ENCODE measurements around the gene LAGE3. TPM values are rescaled to one million over a fixed set of nuclear protein-coding genes. Genes with fewer than 3 reads are reported as not detected.
A peak's percentile ranks its signal among the peaks of the same experiment; 100 is the strongest.

LAGE3 gene
- total and polyA plus RNA-seq, 2 donors from 2014 or later: 10.0 to 29.0 TPM

DNA sequence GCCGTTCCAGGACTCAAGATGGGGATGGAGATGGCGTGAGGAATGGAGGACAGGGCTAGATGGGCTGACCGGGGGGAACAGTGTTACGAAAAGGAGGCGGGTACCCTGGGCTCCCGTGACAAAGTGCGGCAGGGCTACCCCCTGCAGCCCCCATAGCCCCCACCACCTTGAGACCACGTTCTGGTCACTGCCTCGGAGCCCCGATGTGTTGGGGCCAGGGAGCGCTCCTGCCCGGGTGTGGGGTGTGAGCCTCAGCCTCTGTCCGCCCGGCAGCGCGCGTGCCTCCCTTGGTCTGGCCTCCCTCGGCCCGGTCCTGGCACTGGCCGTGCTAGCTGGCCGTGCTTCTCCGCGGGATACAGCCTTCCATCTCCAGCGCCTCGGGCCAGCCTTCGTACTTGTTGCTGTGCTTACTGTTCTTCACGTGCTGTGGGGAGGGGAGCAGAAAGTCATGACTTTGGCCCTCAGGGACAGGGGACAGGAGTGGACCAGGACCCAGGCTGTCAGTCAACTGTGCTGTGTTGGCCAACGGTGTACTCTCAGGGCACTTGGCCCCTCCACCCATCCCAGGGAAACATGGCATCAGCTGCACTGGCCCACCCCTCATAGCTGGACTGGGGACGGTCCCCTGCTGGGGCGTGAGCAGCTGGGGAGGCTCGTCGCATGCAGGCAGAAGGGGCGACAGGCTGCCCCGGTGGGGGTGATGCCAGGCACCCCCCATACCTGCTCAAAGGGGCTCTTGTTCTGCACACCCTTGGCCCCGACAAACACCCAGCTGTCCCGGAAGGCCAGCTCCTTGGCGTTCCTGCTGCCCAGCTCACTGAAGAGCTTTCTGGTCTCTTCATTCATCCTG lies 27.6 kb upstream of the LAGE3 start:
- Histone ChIP-seq H3K36me3 (ENCODE audit: control insufficient read depth in 2 of 3, insufficient read depth in 3 of 3, low read length in 3 of 3) (no peaks in the 10 kb centered on the region), H3K27me3 (ENCODE audit: control insufficient read depth, insufficient read depth, low read length) (no peaks in the 10 kb centered on the region), H3K4me1 (ENCODE audit: control insufficient read depth in 2 of 3, insufficient read depth in 2 of 3, low read depth in 1 of 3, low read length in 3 of 3) (no peaks in the 10 kb centered on the region), H3K27ac (ENCODE audit: low read depth in 2 of 2, low read length in 2 of 2) (no peak overlapping the region), H3K4me3 (ENCODE audit: low read length in 3 of 3) (no peak overlapping the region), H3K9me3 (ENCODE audit: control insufficient read depth in 2 of 3, insufficient read depth in 1 of 3, low read length in 3 of 3) (no peaks in the 10 kb centered on the region), H3K9ac (ENCODE audit: low read length in 3 of 3) (no peak overlapping the region)
- peak in 1 of 5 donors; percentile 72 for DNase-seq
- TF ChIP-seq, protein P1, sequence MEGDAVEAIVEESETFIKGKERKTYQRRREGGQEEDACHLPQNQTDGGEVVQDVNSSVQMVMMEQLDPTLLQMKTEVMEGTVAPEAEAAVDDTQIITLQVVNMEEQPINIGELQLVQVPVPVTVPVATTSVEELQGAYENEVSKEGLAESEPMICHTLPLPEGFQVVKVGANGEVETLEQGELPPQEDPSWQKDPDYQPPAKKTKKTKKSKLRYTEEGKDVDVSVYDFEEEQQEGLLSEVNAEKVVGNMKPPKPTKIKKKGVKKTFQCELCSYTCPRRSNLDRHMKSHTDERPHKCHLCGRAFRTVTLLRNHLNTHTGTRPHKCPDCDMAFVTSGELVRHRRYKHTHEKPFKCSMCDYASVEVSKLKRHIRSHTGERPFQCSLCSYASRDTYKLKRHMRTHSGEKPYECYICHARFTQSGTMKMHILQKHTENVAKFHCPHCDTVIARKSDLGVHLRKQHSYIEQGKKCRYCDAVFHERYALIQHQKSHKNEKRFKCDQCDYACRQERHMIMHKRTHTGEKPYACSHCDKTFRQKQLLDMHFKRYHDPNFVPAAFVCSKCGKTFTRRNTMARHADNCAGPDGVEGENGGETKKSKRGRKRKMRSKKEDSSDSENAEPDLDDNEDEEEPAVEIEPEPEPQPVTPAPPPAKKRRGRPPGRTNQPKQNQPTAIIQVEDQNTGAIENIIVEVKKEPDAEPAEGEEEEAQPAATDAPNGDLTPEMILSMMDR (IDR thresholded peaks at IDR 0.05; ENCODE audit: borderline replicate concordance, extremely low read depth, insufficient read depth): no peak
- intact Hi-C loops (cut with DNase I): no loop called here
- FAIRE-seq: no peak

DNA sequence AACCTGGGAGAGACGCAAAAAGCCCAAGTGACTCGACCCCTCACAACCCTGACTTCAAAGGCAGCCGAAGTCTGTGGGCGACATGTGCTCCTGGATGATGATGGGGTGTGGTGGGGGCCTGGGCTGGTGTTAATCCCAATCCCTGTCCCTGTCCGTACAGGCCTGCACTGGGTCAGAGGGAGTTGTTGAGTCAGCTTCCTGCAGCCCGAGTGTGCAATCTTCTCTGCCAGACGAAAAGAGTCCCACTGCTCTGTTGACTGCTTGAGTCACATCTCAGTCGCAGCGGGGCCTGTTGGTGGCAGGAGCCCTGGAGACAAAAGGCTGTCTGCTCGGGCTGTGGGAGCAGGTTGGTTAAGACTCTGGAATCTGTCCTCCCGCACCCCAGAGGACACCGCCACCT lies 26.7 kb upstream of the LAGE3 start:
- H3K36me3 ChIP-seq (ENCODE audit: control insufficient read depth in 2 of 3, insufficient read depth in 3 of 3, low read length in 3 of 3): no peaks in the 10 kb centered on the region
- intact Hi-C loops (cut with DNase I): no loop called here
- FAIRE-seq (no peak), DNase-seq (no peak)
- no peaks in the 10 kb centered on the region for H3K9me3 ChIP-seq (ENCODE audit: control insufficient read depth in 2 of 3, insufficient read depth in 1 of 3, low read length in 3 of 3)
- TF ChIP-seq, protein P1 (IDR thresholded peaks at IDR 0.05; ENCODE audit: borderline replicate concordance, extremely low read depth, insufficient read depth): no peak
- no peak overlapping the region for H3K9ac ChIP-seq (ENCODE audit: low read length in 3 of 3)
- no peak overlapping the region for H3K27ac ChIP-seq (ENCODE audit: low read depth in 2 of 2, low read length in 2 of 2)
- no peaks in the 10 kb centered on the region for H3K4me1 ChIP-seq (ENCODE audit: control insufficient read depth in 2 of 3, insufficient read depth in 2 of 3, low read depth in 1 of 3, low read length in 3 of 3)
- no peaks in the 10 kb centered on the region for H3K27me3 ChIP-seq (ENCODE audit: control insufficient read depth, insufficient read depth, low read length)
- H3K4me3 ChIP-seq (ENCODE audit: low read length in 3 of 3): no peak overlapping the region

DNA sequence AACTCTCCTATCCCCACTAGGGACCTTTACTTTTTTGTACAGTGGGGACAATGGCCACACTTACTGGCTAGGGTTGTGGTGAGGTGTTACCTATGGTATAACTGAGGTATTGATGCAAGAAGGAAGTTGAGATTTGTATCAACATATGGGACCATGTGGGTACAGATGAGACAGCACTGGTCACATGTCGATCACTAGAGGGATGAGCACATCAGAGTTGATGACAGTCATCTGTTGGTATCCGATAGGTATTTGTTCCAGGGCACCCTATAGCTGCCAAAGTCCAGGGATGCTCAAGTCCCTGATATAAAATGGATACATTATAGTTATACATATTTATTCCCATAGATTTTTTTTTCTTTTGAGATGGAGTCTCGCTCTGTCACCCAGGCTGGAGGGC lies 23.9 kb upstream of the LAGE3 start:
- no peaks in the 10 kb centered on the region for H3K9me3 ChIP-seq (ENCODE audit: control insufficient read depth in 2 of 3, insufficient read depth in 1 of 3, low read length in 3 of 3)
- H3K27ac ChIP-seq (ENCODE audit: low read depth in 2 of 2, low read length in 2 of 2): no peak overlapping the region
- no peaks in the 10 kb centered on the region for H3K4me1 ChIP-seq (ENCODE audit: control insufficient read depth in 2 of 3, insufficient read depth in 2 of 3, low read depth in 1 of 3, low read length in 3 of 3)
- TF ChIP-seq, protein P1 (IDR thresholded peaks at IDR 0.05; ENCODE audit: borderline replicate concordance, extremely low read depth, insufficient read depth): no peak
- no peak for FAIRE-seq
- H3K4me3 ChIP-seq (ENCODE audit: low read length in 3 of 3): no peak overlapping the region
- intact Hi-C loops (cut with DNase I): no loop called here
- H3K36me3 ChIP-seq (ENCODE audit: control insufficient read depth in 2 of 3, insufficient read depth in 3 of 3, low read length in 3 of 3): no peaks in the 10 kb centered on the region
- no peak overlapping the region for H3K9ac ChIP-seq (ENCODE audit: low read length in 3 of 3)
- no peak for DNase-seq
- no peaks in the 10 kb centered on the region for H3K27me3 ChIP-seq (ENCODE audit: control insufficient read depth, insufficient read depth, low read length)

Measured in kidney (tissue), 14 donors.